Effector memory CD4-positive, alpha-beta T cell (primary cell): ENCODE results near the gene STK39.
A peak's percentile ranks its signal among the peaks of the same experiment; 100 is the strongest.

Experiments
- DNase-seq, 3 donors: peaks; one replicate each; pipeline ENCODE4 v3.0.0-alpha.2; 2020
- H3K27ac ChIP-seq: 2 replicates; pipeline ENCODE4 v1.7.0; 2013; ENCODE audit warnings: mild to moderate bottlenecking, low read length, moderate library complexity; ENCODE audit not compliant: insufficient read depth, poor library complexity, severe bottlenecking
- H3K27me3 ChIP-seq: replicated peaks from 2 replicates; pipeline ENCODE4 v1.7.0; 2013; ENCODE audit warnings: mild to moderate bottlenecking, low read length; ENCODE audit not compliant: insufficient read depth, control insufficient read depth, poor library complexity, severe bottlenecking
- H3K36me3 ChIP-seq: 2 replicates; pipeline ENCODE4 v1.7.0; 2013; ENCODE audit warnings: mild to moderate bottlenecking, low read length, moderate library complexity; ENCODE audit not compliant: control insufficient read depth, insufficient read depth
- H3K4me1 ChIP-seq: 2 replicates; pipeline ENCODE4 v1.7.0; 2013; ENCODE audit warnings: low read length, mild to moderate bottlenecking; ENCODE audit not compliant: control insufficient read depth, insufficient read depth, poor library complexity, severe bottlenecking
- H3K4me3 ChIP-seq: 2 replicates; pipeline ENCODE4 v1.7.0; 2013; ENCODE audit warnings: low read length, low read depth, mild to moderate bottlenecking; ENCODE audit not compliant: insufficient read depth, poor library complexity, severe bottlenecking
- H3K9me3 ChIP-seq: 2 replicates; pipeline ENCODE4 v1.7.0; 2013; ENCODE audit warnings: mild to moderate bottlenecking, low read length, moderate library complexity; ENCODE audit not compliant: control insufficient read depth

STK39 gene

GRCh38 chr2:168196764-168197180 is 50.6 kb downstream of the STK39 start:
- H3K36me3 ChIP-seq: no peaks in the 10 kb centered on the region
- no peaks in the 10 kb centered on the region for H3K9me3 ChIP-seq
- no peak overlapping the region for H3K27ac ChIP-seq
- no peaks in the 10 kb centered on the region for H3K27me3 ChIP-seq
- no peak overlapping the region for H3K4me3 ChIP-seq
- no peak for DNase-seq
- H3K4me1 ChIP-seq: peaks cover 35% of the 10 kb centered on the region

GRCh38 chr2:168194784-168195522 is 52.4 kb downstream of the STK39 start:
- peak in 1 of 3 donors; percentile 3 for DNase-seq

GRCh38 chr2:168192839-168193616 is 54.4 kb downstream of the STK39 start:
- peak; percentile 5 to 23 (median 11) for DNase-seq
- Histone ChIP-seq H3K36me3 (no peaks in the 10 kb centered on the region), H3K27me3 (no peaks in the 10 kb centered on the region), H3K9me3 (no peaks in the 10 kb centered on the region), H3K27ac (no peak overlapping the region), H3K4me1 (peaks cover 35% of the 10 kb centered on the region), H3K4me3 (no peak overlapping the region)

More at GRCh38 chr2:168194784-168195522, 52.4 kb downstream of the STK39 start:
- no peaks in the 10 kb centered on the region for H3K9me3 ChIP-seq
- H3K4me3 ChIP-seq: no peak overlapping the region
- H3K27me3 ChIP-seq: no peaks in the 10 kb centered on the region
- peak overlapping the region; percentile 30 for H3K27ac ChIP-seq
- H3K36me3 ChIP-seq: no peaks in the 10 kb centered on the region
- H3K4me1 ChIP-seq: peaks cover 35% of the 10 kb centered on the region

GRCh38 chr2:168191955-168192785 is 55.2 kb downstream of the STK39 start:
- no peaks in the 10 kb centered on the region for H3K27me3 ChIP-seq
- H3K27ac ChIP-seq: no peak overlapping the region
- H3K36me3 ChIP-seq: no peaks in the 10 kb centered on the region
- peaks cover 35% of the 10 kb centered on the region for H3K4me1 ChIP-seq
- no peak for DNase-seq
- no peaks in the 10 kb centered on the region for H3K9me3 ChIP-seq
- no peak overlapping the region for H3K4me3 ChIP-seq

GRCh38 chr2:168190590-168191336 is 56.6 kb downstream of the STK39 start:
- Histone ChIP-seq H3K27me3 (no peaks in the 10 kb centered on the region), H3K9me3 (no peaks in the 10 kb centered on the region), H3K27ac (no peak overlapping the region), H3K4me1 (peaks cover 34% of the 10 kb centered on the region), H3K36me3 (no peaks in the 10 kb centered on the region), H3K4me3 (no peak overlapping the region)
- no peak for DNase-seq

GRCh38 chr2:168189835-168190569 is 57.4 kb downstream of the STK39 start:
- H3K4me1 ChIP-seq: peaks cover 26% of the 10 kb centered on the region
- DNase-seq: no peak
- H3K4me3 ChIP-seq: no peak overlapping the region
- H3K36me3 ChIP-seq: no peaks in the 10 kb centered on the region
- no peaks in the 10 kb centered on the region for H3K27me3 ChIP-seq
- H3K9me3 ChIP-seq: no peaks in the 10 kb centered on the region
- no peak overlapping the region for H3K27ac ChIP-seq

- H3K27me3 ChIP-seq: no peaks in the 10 kb centered on the region
- peaks cover 10% of the 10 kb centered on the region for H3K4me1 ChIP-seq
- H3K27ac ChIP-seq: no peak overlapping the region
- no peaks in the 10 kb centered on the region for H3K9me3 ChIP-seq
- H3K4me3 ChIP-seq: no peak overlapping the region
- DNase-seq: no peak
- H3K36me3 ChIP-seq: no peaks in the 10 kb centered on the region
These were observed 59.4 kb downstream of the STK39 start for GRCh38 chr2:168188002-168188401.

GRCh38 chr2:168186452-168186851 is 60.9 kb downstream of the STK39 start:
- no peak for DNase-seq
- no peaks in the 10 kb centered on the region for H3K27me3 ChIP-seq
- H3K36me3 ChIP-seq: peaks cover 1% of the 10 kb centered on the region
- no peaks in the 10 kb centered on the region for H3K9me3 ChIP-seq
- H3K4me3 ChIP-seq: no peak overlapping the region
- H3K4me1 ChIP-seq: no peaks in the 10 kb centered on the region
- H3K27ac ChIP-seq: no peak overlapping the region
